Measurements from ENCODE around the gene PHF23. TPM values are rescaled to one million over a fixed set of nuclear protein-coding genes. Genes with fewer than 3 reads are reported as not detected.
A peak's percentile ranks its signal among the peaks of the same experiment; 100 is the strongest.

PHF23 gene
- total RNA-seq, 1 experiment from 2014 or later, result 110 TPM

DNA sequence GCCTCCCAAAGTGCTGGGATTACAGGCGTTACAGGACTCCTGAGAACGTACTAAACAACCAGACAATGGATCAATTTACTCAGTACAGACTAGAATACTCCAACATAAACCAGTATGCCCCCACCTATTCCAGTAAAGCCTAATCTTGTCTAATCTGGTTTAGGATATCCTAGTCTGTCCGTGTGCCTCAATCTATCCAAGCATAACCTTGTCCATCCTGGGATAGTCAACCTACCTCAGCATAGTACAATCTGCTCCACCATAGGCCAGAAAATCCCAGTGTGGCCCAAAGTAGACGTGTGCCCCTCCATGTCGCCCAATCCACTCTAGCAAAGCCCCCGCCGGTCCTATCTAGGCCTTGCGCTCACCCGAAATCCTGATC lies 5.6 kb downstream of the PHF23 start:
- Histone ChIP-seq H2AK5ac (ENCODE audit: insufficient read length, low read length) (no peak overlapping the region), H3K9me3 (ENCODE audit: control insufficient read depth, low read depth, low read length) (no peaks in the 10 kb centered on the region), H3K23ac (ENCODE audit: insufficient read length, low read depth, low read length) (no peak overlapping the region), H3K56ac (ENCODE audit: insufficient read length, low read depth, low read length) (no peak overlapping the region), H3K18ac (ENCODE audit: insufficient read length, low read depth, low read length) (peak overlapping the region; percentile 18), H3K4me1 (ENCODE audit: insufficient read depth, low read length) (no peaks in the 10 kb centered on the region), H3T11ph (ENCODE audit: low read length) (no peak overlapping the region), H4K8ac (replicated peaks; ENCODE audit: insufficient read length, low read depth, low read length) (no peak overlapping the region), H3K9ac (ENCODE audit: extremely low read depth, insufficient read length, low read length) (peak overlapping the region; percentile 98), H3K4me2 (ENCODE audit: insufficient read depth, insufficient read length, low read length) (peak overlapping the region; percentile 92), H2AFZ (ENCODE audit: low read length) (no peak overlapping the region), H3K23me2 (ENCODE audit: insufficient read length, low read depth, low read length, poor library complexity, severe bottlenecking) (peaks cover 7% of the 10 kb centered on the region), H4K91ac (ENCODE audit: insufficient read length, low read depth, low read length) (no peak overlapping the region), H3K79me1 (ENCODE audit: insufficient read depth, low read depth, low read length, poor library complexity, severe bottlenecking) (peaks cover 17% of the 10 kb centered on the region), H3K14ac (ENCODE audit: insufficient read depth, low read length) (peak overlapping the region; percentile 70; the same call in 1 of the 2 replicates), H3K4ac (ENCODE audit: low read depth, low read length) (no peak overlapping the region), H3K27ac (ENCODE audit: insufficient read length, low read depth, low read length) (no peak overlapping the region), H3K27me3 (ENCODE audit: insufficient read depth, low read length) (no peaks in the 10 kb centered on the region), H3K79me2 (ENCODE audit: insufficient read depth, low read length) (peaks cover 21% of the 10 kb centered on the region; the same call in 1 of the 2 replicates), H2BK5ac (ENCODE audit: insufficient read length, low read length) (no peak overlapping the region), H2BK20ac (ENCODE audit: low read depth, low read length, poor library complexity, severe bottlenecking) (no peak overlapping the region), H4K5ac (ENCODE audit: insufficient read length, low read depth, low read length) (no peak overlapping the region), H2BK120ac (ENCODE audit: low read depth, low read length, poor library complexity, severe bottlenecking) (no peak overlapping the region), H2BK15ac (ENCODE audit: low read depth, low read length) (no peak overlapping the region), H4K20me1 (ENCODE audit: control insufficient read depth, insufficient read depth, insufficient read length) (no peaks in the 10 kb centered on the region), H2BK12ac (ENCODE audit: insufficient read length, low read depth, low read length) (no peak overlapping the region)
- peak overlapping the region; percentile 92 to 99 (median 97) for H3K27ac Mint-ChIP-seq
- H3K9me3 Mint-ChIP-seq, result 0 out of 5 replicates have a peak, but pooled peaks cover 0 to under 1% of the 10 kb centered on the region in 2 experiments
- no peaks in the 10 kb centered on the region; the same call in 1 of the 2 replicates for H3K27me3 Mint-ChIP-seq (ENCODE audit: low read depth)
- peaks cover 27 to 40% of the 10 kb centered on the region in 2 experiments for H3K4me1 Mint-ChIP-seq
- DNase-seq, result no peak
- TF ChIP-seq, protein P1, sequence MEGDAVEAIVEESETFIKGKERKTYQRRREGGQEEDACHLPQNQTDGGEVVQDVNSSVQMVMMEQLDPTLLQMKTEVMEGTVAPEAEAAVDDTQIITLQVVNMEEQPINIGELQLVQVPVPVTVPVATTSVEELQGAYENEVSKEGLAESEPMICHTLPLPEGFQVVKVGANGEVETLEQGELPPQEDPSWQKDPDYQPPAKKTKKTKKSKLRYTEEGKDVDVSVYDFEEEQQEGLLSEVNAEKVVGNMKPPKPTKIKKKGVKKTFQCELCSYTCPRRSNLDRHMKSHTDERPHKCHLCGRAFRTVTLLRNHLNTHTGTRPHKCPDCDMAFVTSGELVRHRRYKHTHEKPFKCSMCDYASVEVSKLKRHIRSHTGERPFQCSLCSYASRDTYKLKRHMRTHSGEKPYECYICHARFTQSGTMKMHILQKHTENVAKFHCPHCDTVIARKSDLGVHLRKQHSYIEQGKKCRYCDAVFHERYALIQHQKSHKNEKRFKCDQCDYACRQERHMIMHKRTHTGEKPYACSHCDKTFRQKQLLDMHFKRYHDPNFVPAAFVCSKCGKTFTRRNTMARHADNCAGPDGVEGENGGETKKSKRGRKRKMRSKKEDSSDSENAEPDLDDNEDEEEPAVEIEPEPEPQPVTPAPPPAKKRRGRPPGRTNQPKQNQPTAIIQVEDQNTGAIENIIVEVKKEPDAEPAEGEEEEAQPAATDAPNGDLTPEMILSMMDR (conservative IDR thresholded peaks at IDR 0.05), result no peak
- WGBS (ENCODE audit: extremely low coverage, insufficient read length, low lambda C conversion rate), result no CpG with 5 or more reads among the region's 9 CpGs
- peaks cover 44 to 68% (median 58%) of the 10 kb centered on the region in 3 experiments; a peak in 6 of 7 replicates for H3K36me3 Mint-ChIP-seq (ENCODE audit: insufficient read depth in 1 of 3, low read depth in 3 of 3)
- H3K4me3 Mint-ChIP-seq, result peak overlapping the region; percentile 94 to 100
